ENCODE measurements around the gene SSX3. TPM values are rescaled to one million over a fixed set of nuclear protein-coding genes. Genes with fewer than 3 reads are reported as not detected.
"Not testable (repeated sequence)": the region's sequence is repeated elsewhere in the genome, so short reads cannot be mapped to it uniquely, and the experiment has no call there.

Gene SSX3, protein sequence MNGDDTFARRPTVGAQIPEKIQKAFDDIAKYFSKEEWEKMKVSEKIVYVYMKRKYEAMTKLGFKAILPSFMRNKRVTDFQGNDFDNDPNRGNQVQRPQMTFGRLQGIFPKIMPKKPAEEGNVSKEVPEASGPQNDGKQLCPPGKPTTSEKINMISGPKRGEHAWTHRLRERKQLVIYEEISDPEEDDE
- total RNA-seq (2021) (0.25 TPM in 1 of 3 replicates, not detected in the others), Bru-seq, nascent RNA (not detected)
- long read RNA-seq, experiment 1: 0 reads
- long read RNA-seq, experiment 2: 0 reads
- long read RNA-seq, experiment 3: 0 reads

DNA sequence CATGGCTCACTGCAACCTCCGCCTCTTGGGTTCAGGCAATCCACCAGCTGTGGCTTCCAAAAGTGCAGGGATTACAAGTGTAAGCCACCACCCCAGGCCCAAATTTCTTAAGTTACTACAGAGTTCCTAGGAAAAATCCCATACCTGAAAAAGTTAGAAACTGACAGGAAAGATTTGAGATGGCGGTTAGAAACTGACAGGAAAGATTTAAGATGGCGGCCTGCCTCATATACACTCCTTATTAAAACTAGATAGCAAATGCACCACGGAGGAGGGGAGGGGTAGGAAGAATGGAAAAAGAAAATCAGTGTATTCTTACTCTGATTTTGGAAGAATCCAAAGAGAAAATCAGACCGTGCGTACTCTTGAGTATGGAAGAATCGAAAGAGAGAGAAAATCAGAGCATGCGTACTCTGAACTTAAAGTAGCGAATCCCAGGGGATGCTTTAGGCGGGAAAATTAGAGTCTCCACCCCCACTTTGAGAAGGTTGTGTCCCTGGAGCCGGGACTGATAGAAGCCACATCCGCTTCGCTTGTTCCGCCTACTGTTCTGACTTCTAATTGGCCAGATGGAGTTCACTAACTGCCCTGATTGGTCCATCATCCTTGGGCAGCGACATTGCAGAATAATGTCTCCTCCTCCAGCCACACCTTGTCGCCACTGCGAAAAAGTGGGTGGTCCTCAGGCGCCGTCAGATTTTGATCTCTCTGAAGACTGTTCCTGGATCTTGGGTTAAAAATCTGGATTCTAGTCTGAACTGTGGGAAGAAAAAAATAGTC is at the start of gene SSX3:
SSX3 (minus strand) TSS at position 389 of the 780 bp plus-strand sequence. CDS start 1,454 bp downstream, outside the sequence.
- POLR2A ChIA-PET; DNase-seq (ENCODE audit: low spot score); CTCF ChIA-PET; H3K4me1 Mint-ChIP-seq; ATAC-seq; H3K9me3 Mint-ChIP-seq; H3K27ac Mint-ChIP-seq; H3K36me3 Mint-ChIP-seq; H3K27me3 Mint-ChIP-seq (ENCODE audit: low read depth); H3K4me3 Mint-ChIP-seq: not testable (repeated sequence)

DNA sequence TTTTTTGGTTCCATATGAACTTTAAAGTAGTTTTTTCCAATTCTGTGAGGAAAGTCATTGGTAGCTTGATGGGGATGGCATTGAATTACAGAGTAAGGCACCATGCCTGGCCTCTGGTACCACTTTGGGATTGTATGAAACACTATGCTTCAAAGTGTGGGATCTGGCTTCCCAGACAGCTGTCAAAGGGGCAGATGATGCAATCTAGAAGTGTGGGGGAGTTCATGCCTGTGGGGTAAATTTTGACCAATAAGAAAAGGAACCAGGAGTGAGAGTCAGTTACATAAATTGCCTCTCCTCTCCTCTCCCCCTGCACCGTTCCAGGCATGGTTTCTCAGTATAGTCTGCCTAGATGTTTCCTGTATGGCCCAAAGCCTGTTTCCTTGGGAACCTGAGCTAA is 41.3 kb upstream of the SSX3 start:
- POLR2A ChIA-PET; H3K4me3 Mint-ChIP-seq; CTCF ChIA-PET; ATAC-seq; H3K9me3 Mint-ChIP-seq; H3K27ac Mint-ChIP-seq; DNase-seq (ENCODE audit: low spot score); H3K4me1 Mint-ChIP-seq; H3K36me3 Mint-ChIP-seq; H3K27me3 Mint-ChIP-seq (ENCODE audit: low read depth): not testable (repeated sequence)

DNA sequence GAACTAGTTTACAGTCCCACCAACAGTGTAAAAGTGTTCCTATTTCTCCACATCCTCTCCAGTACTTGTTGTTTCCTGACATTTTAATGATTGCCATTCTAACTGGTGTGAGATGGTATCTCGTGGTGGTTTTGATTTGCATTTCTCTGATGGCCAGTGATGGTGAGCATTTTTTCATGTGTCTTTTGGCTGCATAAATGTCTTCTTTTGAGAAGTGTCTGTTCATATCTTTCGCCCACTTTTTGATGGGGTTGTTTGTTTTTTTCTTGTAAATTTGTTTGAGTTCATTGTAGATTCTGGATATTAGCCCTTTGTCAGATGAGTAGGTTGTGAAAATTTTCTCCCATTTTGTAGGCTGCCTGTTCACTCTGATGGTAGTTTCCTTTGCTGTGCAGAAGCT is 40.4 kb upstream of the SSX3 start:
- H3K9me3 Mint-ChIP-seq; POLR2A ChIA-PET; H3K27ac Mint-ChIP-seq; CTCF ChIA-PET; H3K4me3 Mint-ChIP-seq; H3K4me1 Mint-ChIP-seq; DNase-seq (ENCODE audit: low spot score); H3K36me3 Mint-ChIP-seq; ATAC-seq; H3K27me3 Mint-ChIP-seq (ENCODE audit: low read depth): not testable (repeated sequence)

DNA sequence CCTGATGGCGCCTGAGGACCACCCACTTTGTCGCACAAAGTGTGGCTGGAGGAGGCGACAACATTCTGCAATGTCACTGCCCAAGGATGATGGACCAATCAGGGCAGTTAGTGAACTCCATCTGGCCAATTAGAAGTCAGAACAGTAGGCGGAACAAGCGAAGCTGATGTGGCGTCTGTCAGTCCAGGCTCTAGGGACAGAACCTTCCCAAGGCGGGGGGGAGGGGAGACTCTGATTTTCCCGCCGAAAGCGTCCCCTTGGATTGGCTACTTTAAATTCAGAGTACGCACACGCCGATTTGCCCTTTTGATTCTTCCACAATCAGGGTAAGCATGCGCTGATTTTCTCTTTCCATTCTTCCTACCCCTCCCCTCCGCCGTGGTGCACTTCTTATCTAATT is 26.7 kb upstream of the SSX3 start, which contains the start of gene SSX4:
SSX4 (plus strand) TSS at position 301 of the 400 bp plus-strand sequence. CDS start 515 bp downstream, outside the sequence.
- H3K4me1 Mint-ChIP-seq; H3K9me3 Mint-ChIP-seq; H3K36me3 Mint-ChIP-seq; ATAC-seq; POLR2A ChIA-PET; H3K27ac Mint-ChIP-seq; H3K27me3 Mint-ChIP-seq (ENCODE audit: low read depth); H3K4me3 Mint-ChIP-seq; CTCF ChIA-PET; DNase-seq (ENCODE audit: low spot score): not testable (repeated sequence)

DNA sequence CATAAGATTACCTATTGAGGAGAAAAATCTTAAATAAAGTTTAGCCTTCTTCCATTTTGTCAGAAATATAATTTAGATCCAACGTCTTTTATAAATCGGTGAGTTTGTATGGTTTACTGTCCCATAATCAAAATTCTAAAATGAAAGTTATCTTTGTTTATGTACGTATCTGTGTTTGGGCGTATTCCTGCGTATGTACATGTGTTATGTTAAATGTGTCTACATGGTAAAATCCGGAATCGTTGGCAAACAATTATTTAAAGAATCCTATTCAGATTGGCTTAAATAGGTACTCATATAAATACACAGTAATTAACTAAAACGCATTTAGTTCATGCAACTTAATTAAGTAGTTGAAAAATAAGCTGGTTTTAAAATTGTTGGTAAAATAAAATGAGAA is 13.9 kb upstream of the SSX3 start:
- ATAC-seq; H3K4me3 Mint-ChIP-seq; H3K36me3 Mint-ChIP-seq; CTCF ChIA-PET; H3K9me3 Mint-ChIP-seq; POLR2A ChIA-PET; H3K4me1 Mint-ChIP-seq; H3K27me3 Mint-ChIP-seq (ENCODE audit: low read depth); DNase-seq (ENCODE audit: low spot score); H3K27ac Mint-ChIP-seq: not testable (repeated sequence)

DNA sequence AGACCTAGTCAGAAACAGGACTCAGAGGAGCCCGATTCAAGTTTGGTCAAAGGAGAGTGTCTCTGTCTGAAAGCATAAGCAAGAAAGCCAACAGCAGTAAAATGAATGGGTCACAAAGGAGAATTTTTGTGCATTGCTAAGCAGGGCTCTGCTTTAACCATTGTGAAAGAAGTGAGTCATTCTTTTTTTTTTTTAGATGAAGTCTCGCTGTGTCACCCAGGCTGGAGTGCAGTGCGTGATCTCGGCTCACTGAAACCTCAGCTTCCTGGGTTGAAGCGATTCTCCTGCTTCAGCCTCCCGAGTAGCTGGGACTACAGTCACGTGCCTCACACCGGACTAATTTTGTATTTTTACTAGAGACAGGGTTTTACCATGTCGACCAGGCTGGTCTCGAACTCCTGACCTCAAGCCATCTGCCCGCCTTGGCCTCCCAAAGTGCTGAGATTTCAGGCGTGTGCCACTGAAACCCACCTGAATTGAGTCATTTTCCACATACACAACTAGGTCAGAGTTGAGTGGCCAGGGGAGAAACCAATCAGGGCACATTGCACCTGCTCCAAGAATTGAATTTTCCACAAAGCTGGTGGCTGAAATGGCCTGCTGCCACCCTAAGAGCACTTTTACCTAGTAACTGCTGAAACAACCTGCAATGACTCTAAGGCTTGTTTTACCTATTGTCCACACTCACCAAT is 11.4 kb upstream of the SSX3 start:
- H3K4me3 Mint-ChIP-seq; H3K4me1 Mint-ChIP-seq; ATAC-seq; H3K9me3 Mint-ChIP-seq; H3K27ac Mint-ChIP-seq; CTCF ChIA-PET; POLR2A ChIA-PET; DNase-seq (ENCODE audit: low spot score); H3K36me3 Mint-ChIP-seq; H3K27me3 Mint-ChIP-seq (ENCODE audit: low read depth): not testable (repeated sequence)

DNA sequence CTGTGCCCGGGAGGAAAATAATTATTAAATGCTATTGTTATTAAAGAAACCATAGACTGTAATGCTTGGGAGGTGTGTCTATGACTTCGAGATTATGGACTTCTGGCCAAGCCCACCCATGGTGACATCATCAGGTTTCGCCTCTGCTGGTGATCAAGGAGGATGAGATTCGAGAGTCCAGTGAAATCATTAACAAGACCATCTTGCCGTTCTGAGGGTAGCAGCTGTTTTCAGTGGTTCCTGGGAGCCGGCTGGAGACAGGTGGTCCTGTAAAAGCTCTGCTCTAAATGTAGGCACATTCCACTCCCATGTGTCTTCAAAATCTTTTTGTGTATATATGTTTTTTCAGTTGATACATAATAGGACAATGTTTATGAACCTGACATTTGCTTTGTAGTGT is 2.8 kb upstream of the SSX3 start:
- H3K4me3 Mint-ChIP-seq, POLR2A ChIA-PET: not testable (repeated sequence)

DNA sequence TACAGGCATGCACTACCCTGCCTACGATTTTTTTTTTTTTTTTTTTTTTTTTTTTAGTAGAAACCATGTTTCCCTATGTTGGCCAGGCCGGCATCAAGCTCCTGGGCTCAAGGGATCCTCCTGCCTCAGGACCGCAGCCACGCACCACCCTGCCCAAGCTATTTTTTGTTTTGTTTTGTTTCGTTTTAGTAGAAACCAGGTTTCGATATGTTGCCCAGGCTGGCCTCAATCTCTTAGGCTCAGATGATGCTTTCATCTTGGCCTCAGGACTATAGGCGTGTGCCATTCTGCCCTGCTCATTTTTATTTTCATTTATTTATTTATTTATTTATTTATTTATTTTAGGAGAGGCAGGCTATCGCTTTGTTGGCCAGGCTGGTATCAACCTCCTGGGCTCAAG is 1.2 kb upstream of the SSX3 start:
- H3K4me3 Mint-ChIP-seq: no peak overlapping the region
- H3K9me3 Mint-ChIP-seq: no peaks in the 10 kb centered on the region
- no peaks in the 10 kb centered on the region for H3K36me3 Mint-ChIP-seq
- ATAC-seq: no peak
- CTCF ChIA-PET: no interaction called here
- H3K27me3 Mint-ChIP-seq (ENCODE audit: low read depth): no peaks in the 10 kb centered on the region
- no peaks in the 10 kb centered on the region for H3K4me1 Mint-ChIP-seq
- no peak overlapping the region for H3K27ac Mint-ChIP-seq
- POLR2A ChIA-PET: no interaction called here
- no peak for DNase-seq (ENCODE audit: low spot score)
- TF ChIP-seq ELF4 (CRISPR knock-in tag; IDR thresholded peaks at IDR 0.05; ENCODE audit: low read depth): no peak
- TF ChIP-seq, protein P1, sequence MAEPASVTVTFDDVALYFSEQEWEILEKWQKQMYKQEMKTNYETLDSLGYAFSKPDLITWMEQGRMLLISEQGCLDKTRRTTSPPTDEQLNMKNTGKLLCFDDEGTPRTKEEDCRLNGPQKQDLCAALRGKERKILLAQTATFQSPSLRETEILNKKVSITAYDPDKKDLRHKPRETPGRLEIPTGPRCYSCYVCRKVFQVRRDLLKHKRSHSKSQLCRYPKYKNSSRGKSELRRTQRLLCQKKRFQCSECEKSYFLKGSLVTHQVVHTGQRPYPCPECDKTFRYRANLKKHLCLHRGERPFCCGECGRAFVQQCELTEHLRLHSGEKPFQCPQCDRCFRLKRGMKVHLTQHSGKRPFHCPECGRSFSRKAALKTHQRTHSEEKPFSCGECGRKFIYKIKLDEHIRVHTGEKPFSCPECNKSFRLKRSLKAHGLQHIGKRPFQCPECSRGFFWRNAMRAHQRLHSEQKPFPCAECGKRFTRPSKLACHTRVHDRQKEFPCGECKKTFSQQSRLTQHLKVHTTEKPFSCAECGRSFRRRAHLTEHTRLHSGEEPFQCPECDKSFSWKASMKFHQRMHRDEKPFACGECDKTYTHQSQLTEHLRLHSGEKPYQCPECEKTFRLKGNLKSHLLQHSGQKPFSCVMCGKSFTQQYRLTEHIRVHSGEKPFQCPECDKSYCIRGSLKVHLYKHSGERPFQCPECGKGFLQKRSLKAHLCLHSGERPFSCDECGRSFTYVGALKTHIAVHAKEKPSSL (CRISPR knock-in tag; conservative IDR thresholded peaks at IDR 0.05): no peak
- TF ChIP-seq, protein P2, sequence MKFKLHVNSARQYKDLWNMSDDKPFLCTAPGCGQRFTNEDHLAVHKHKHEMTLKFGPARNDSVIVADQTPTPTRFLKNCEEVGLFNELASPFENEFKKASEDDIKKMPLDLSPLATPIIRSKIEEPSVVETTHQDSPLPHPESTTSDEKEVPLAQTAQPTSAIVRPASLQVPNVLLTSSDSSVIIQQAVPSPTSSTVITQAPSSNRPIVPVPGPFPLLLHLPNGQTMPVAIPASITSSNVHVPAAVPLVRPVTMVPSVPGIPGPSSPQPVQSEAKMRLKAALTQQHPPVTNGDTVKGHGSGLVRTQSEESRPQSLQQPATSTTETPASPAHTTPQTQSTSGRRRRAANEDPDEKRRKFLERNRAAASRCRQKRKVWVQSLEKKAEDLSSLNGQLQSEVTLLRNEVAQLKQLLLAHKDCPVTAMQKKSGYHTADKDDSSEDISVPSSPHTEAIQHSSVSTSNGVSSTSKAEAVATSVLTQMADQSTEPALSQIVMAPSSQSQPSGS (CRISPR knock-in tag; IDR thresholded peaks at IDR 0.05; ENCODE audit: borderline replicate concordance, low read depth): no peak
- TF ChIP-seq, protein P3, sequence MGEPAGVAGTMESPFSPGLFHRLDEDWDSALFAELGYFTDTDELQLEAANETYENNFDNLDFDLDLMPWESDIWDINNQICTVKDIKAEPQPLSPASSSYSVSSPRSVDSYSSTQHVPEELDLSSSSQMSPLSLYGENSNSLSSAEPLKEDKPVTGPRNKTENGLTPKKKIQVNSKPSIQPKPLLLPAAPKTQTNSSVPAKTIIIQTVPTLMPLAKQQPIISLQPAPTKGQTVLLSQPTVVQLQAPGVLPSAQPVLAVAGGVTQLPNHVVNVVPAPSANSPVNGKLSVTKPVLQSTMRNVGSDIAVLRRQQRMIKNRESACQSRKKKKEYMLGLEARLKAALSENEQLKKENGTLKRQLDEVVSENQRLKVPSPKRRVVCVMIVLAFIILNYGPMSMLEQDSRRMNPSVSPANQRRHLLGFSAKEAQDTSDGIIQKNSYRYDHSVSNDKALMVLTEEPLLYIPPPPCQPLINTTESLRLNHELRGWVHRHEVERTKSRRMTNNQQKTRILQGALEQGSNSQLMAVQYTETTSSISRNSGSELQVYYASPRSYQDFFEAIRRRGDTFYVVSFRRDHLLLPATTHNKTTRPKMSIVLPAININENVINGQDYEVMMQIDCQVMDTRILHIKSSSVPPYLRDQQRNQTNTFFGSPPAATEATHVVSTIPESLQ (CRISPR knock-in tag; IDR thresholded peaks at IDR 0.05): no peak
- TF ChIP-seq, protein P4, sequence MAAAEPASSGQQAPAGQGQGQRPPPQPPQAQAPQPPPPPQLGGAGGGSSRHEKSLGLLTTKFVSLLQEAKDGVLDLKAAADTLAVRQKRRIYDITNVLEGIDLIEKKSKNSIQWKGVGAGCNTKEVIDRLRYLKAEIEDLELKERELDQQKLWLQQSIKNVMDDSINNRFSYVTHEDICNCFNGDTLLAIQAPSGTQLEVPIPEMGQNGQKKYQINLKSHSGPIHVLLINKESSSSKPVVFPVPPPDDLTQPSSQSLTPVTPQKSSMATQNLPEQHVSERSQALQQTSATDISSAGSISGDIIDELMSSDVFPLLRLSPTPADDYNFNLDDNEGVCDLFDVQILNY (CRISPR knock-in tag; IDR thresholded peaks at IDR 0.05): no peak

More for the DNA sequence above, 2.8 kb upstream of the SSX3 start:
- ATAC-seq; H3K36me3 Mint-ChIP-seq; CTCF ChIA-PET; DNase-seq (ENCODE audit: low spot score); H3K27ac Mint-ChIP-seq; H3K4me1 Mint-ChIP-seq; H3K9me3 Mint-ChIP-seq; H3K27me3 Mint-ChIP-seq (ENCODE audit: low read depth): not testable (repeated sequence)

All from WTC11 (cell line).